SH-SY5Y (cell line): Measurements from ENCODE around the gene SAMD11.

Experiments used
- GATA2 ChIP-seq: IDR thresholded peaks from 2 replicates; pipeline ENCODE4 v1.6.1; 2011; ENCODE audit warnings: mild to moderate bottlenecking, low read depth, low read length
- GATA3 ChIP-seq: IDR thresholded peaks from 2 replicates; pipeline ENCODE4 v1.6.1; 2011; ENCODE audit warnings: low read depth, mild to moderate bottlenecking, low read length, moderate library complexity

DNA sequence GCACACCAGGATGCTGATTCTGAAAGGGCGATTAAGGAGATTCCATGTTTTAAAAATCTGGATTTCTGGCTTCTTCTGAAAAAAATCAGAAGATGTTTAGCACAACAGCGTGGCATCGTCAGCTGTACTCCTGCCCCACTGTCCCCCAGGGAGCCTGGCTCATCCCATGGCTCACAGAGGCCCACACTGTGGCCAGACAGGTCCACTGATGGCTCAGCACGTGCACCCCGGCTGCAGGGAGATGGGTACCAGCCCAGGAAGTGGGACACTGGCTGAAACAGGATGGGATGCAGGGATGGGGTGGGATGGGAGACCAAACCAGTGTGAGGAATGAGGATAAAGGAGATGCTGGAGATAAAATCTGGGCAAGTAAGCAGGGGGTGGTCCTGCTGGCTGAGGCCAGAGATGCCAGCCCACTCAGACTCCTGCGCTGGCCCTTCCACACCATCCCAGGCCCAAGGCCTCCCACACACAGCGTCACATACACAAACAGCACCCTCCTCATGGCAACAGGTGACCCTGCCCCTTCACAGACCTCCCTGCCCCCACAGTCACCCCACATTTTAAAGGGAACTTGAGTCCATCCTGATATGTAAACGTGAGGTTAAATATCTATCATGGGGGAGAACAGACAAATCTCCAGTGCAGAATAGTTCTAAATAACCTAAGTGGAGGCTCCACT lies 23.9 kb upstream of the SAMD11 start:
- TF ChIP-seq GATA2 (no peak), GATA3 (no peak)
